ENCODE data around the gene CEACAM8.
"Not testable (repeated sequence)": the region's sequence is repeated elsewhere in the genome, so short reads cannot be mapped to it uniquely, and the experiment has no call there.

The CEACAM8 gene

DNA sequence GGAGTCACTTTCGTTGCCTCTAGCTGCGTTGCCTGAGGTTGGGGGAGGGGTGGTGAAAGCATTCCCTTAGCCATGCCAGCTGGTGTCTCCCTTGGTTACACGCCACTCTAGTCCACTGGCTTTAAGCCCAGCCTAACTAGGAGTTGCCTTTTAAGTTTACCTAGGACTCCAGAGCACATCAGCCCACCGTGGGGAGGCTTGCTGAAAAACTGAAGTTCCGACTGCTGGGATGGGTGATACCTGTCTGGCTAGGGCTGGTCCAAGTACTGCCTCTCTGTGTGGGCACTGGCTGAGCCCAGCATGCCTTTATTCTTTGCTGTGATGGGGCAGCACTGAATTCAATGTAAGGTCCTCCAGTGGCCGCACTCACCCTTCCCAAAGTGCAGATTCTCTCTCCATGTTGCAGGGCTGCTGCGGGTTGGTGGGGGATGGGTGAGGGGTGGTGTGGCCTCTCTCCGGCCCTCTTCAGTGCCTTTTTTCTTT is 54.6 kb downstream of the CEACAM8 start:
- DNase-seq: no peak

DNA sequence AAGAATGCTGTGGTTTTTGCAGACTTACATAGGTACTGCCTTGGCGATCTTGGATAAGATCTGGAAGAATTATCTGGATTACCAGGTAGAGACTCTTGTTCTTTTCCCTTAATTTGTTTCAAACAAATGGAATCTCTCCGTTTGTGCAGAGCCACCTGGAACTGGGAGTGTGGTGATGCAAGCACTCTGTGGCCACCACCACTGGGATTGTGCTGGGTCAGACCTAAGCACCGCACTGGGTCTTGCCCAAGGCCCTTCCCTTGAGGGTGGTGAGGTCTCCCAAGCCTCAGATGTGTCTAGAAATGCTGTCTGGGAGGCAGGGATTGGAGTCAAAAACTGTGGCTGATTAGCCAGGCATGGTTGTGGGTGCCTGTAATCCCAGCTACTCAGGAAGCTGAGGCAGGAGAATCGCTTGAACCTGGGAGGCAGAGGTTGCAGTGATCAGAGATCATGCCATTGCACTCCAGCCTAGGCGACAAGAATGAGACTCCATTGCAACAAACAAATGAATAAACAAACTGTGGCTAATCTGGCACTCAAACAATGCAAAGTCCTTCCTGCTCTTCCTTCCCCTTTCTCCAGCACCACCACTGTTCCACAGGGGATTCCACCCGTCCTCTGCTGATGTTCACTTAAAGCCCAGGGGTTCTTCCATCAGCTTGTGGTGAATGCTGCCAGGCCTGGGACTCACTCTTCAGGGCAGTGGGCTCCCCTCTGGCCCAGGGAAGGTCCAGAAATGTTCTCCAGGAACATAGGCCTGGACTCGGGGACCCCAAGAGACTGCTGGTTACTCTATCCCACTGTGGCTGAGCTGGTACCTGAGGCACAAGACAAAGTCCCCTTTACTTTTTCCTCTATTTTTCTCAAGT is 55.6 kb downstream of the CEACAM8 start:
- no peak for DNase-seq

DNA sequence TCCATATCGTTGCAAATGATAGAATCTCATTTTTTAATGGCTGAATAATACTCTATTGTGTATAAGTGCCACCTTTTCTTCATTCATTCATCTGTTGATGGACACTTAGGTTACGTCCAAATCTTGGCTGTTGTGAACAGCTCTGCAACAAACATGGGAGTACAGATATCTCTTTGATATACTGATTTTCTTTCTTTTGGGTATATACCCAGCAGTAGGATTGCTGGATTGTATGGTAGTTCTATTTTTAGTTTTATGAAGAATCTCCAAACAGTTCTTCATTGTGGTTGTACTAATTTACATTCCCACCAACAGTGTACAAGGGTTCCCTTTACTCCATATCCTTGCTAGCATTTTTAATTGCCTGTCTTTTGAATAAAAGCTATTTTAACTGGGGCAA is 59.4 kb downstream of the CEACAM8 start:
- not testable (repeated sequence) for DNase-seq

DNA sequence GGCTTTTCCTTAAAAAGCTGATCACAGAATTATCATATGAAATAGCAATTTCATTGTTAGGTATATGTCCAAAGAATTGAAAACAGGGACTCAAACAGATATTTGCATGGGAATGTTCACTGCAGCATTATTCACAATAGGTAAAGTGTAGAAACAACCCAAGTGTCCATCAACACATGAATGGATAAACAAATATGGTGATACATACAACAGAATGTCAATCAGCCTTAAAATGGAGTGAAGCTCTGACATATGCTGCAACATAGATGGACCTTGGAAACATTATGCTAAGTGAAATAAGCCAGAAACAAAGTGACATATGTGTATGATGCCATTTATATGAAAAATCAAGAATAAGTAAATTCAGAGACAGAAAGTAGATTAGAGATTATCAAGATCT is 60.3 kb downstream of the CEACAM8 start:
- DNase-seq: no peak

DNA sequence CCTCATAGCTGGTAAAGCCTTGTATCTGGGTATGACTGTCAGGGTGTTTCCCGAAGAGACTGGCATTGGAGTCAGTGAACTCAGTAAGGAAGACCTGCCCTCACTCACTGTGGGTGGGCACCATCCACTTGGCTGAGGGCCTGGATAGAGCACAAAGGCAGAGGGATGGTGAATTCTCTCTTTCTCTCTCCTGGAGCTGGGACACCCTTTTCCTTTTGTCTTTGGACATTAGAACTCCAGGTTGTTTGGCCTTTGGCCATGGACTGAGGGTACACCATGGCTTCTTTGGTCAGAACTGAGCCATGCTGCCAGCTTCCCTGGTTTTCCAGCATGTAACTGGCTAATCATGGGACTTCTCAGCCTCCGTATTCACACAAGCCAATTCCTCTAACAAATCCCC is 61.8 kb downstream of the CEACAM8 start:
- no peak for DNase-seq

DNA sequence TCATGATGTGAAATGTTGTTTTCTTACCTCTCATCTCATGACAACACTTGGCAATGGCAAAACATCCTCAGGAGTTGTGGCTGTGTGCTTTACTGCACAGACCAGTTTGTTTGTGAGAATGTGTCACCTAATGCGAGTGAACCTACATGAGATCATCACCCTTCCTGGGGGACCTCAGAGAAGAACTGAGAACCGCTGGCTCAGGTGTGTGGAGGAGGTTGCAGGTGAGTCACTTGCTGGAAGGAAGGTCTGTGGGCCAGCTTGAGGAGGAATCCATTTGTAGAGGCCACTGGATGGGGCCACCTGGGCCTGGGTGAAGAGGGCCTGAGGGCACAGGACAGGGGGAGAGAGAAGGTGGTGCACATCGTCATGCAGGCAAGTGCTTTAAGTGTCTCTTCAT is 63.4 kb downstream of the CEACAM8 start:
- no peak for DNase-seq
